GM23338 (cell line): ENCODE measurements around the gene CD63.

Experiments used
- CREB1 ChIP-seq: fragments of 250-450 bp; sonication (Bioruptor Pico); IDR thresholded peaks from 2 replicates; pipeline ENCODE4 v1.5.0; 2020; ENCODE audit warnings: low read depth, mild to moderate bottlenecking, moderate library complexity
- EZH2 ChIP-seq: fragments of 200-600 bp; sonication (generic); IDR thresholded peaks from one replicate; pipeline ENCODE4 v1.8.0; 2017; ENCODE audit warnings: antibody characterized with exemption, mild to moderate bottlenecking, low read depth; ENCODE audit not compliant: unreplicated experiment
- JUNB ChIP-seq: IDR thresholded peaks from one replicate; pipeline ENCODE4 v1.6.1; 2016; ENCODE audit warnings: antibody characterized with exemption; ENCODE audit not compliant: unreplicated experiment
- POLR2AphosphoS5 ChIP-seq: IDR thresholded peaks from 2 replicates; pipeline ENCODE4 v1.6.1; 2016; ENCODE audit warnings: antibody characterized with exemption, low read depth
- TF ChIP-seq, protein P1 (sequence below), 2 experiments: fragments of 200-600 bp in 1 of 2; sonication (generic) in 1 of 2; conservative IDR thresholded peaks; 2 replicates each; pipeline versions ENCODE4 v1.5.1 to v1.6.1; 2016 to 2017; ENCODE audit warnings: antibody characterized with exemption in 2 of 2, low read depth in 2 of 2, mild to moderate bottlenecking in 2 of 2, moderate library complexity in 1 of 2

- TF ChIP-seq, protein P1, sequence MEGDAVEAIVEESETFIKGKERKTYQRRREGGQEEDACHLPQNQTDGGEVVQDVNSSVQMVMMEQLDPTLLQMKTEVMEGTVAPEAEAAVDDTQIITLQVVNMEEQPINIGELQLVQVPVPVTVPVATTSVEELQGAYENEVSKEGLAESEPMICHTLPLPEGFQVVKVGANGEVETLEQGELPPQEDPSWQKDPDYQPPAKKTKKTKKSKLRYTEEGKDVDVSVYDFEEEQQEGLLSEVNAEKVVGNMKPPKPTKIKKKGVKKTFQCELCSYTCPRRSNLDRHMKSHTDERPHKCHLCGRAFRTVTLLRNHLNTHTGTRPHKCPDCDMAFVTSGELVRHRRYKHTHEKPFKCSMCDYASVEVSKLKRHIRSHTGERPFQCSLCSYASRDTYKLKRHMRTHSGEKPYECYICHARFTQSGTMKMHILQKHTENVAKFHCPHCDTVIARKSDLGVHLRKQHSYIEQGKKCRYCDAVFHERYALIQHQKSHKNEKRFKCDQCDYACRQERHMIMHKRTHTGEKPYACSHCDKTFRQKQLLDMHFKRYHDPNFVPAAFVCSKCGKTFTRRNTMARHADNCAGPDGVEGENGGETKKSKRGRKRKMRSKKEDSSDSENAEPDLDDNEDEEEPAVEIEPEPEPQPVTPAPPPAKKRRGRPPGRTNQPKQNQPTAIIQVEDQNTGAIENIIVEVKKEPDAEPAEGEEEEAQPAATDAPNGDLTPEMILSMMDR (conservative IDR thresholded peaks at IDR 0.05; ENCODE audit: low read depth in 2 of 2): no peak
- no peak for TF ChIP-seq JUNB
- TF ChIP-seq CREB1 (CRISPR knock-in tag): no peak
- TF ChIP-seq POLR2AphosphoS5: no peak
- TF ChIP-seq EZH2: no peak
Observed at GRCh38 chr12:55713721-55714120, 15.1 kb downstream of the CD63 start.
